22Rv1 (cell line): ENCODE measurements around the gene HRCT1.
"Not testable (repeated sequence)": the region's sequence is repeated elsewhere in the genome, so short reads cannot be mapped to it uniquely, and the experiment has no call there.

Source experiments
- H3K27ac ChIP-seq: fragments of 450-650 bp; 2 replicates; pipeline ENCODE4 v1.5.1; 2017
- CTCF ChIP-seq: fragments of 450-650 bp; IDR thresholded peaks from 2 replicates; pipeline ENCODE4 v1.5.1; 2017; ENCODE audit warnings: mild to moderate bottlenecking
- ZFX ChIP-seq: fragments of 450-650 bp; IDR thresholded peaks from 2 replicates; pipeline ENCODE4 v1.6.1; 2017; ENCODE audit warnings: antibody characterized with exemption, borderline replicate concordance

Gene HRCT1

GRCh38 chr9:35911690-35912089, 5.7 kb downstream of the HRCT1 start:
- no peak overlapping the region for H3K27ac ChIP-seq

GRCh38 chr9:35912791-35913400, 6.9 kb downstream of the HRCT1 start:
- H3K27ac ChIP-seq = no peak overlapping the region
- TF ChIP-seq CTCF (no peak), ZFX (no peak)

More at GRCh38 chr9:35911690-35912089, 5.7 kb downstream of the HRCT1 start:
- TF ChIP-seq CTCF (no peak), ZFX (no peak)

GRCh38 chr9:35913429-35913828, 7.4 kb downstream of the HRCT1 start:
- not testable (repeated sequence) for H3K27ac ChIP-seq

GRCh38 chr9:35914301-35914807, 8.4 kb downstream of the HRCT1 start:
- H3K27ac ChIP-seq = no peak overlapping the region
- TF ChIP-seq CTCF = no peak
- no peak for TF ChIP-seq ZFX

- H3K27ac ChIP-seq = no peak overlapping the region
- TF ChIP-seq CTCF = no peak
- TF ChIP-seq ZFX = no peak
These were observed 9.8 kb downstream of the HRCT1 start for GRCh38 chr9:35915681-35916294.

- no peak for TF ChIP-seq CTCF
- no peak for TF ChIP-seq ZFX
- no peak overlapping the region for H3K27ac ChIP-seq
These were observed 11.3 kb downstream of the HRCT1 start for GRCh38 chr9:35917261-35917660.

- H3K27ac ChIP-seq = no peak overlapping the region
These were observed 12.8 kb downstream of the HRCT1 start for GRCh38 chr9:35918780-35919179.

More at GRCh38 chr9:35918780-35919179, 12.8 kb downstream of the HRCT1 start:
- TF ChIP-seq CTCF (no peak), ZFX (no peak)
